K562 (cell line): Measurements from ENCODE around the gene YIPF2. TPM values are rescaled to one million over a fixed set of nuclear protein-coding genes. Genes with fewer than 3 reads are reported as not detected.

Experiments
- CHD4 ChIP-seq: fragments of 200-600 bp; sonication (generic); IDR thresholded peaks from 3 replicates; pipeline ENCODE4 v1.6.1; 2012; ENCODE audit warnings: low read depth, mild to moderate bottlenecking, mixed read lengths, low read length, inconsistent platforms; ENCODE audit not compliant: insufficient read depth, insufficient replicate concordance, poor library complexity, severe bottlenecking
- NR2C2 ChIP-seq, 2 experiments: fragments of 200-800 bp in 1 of 2; sonication (Bioruptor generic) in 1 of 2; sonication (generic) in 1 of 2; formaldehyde crosslinking in 1 of 2; IDR thresholded peaks; 2 replicates each; pipeline versions ENCODE4 v1.6.1 to v1.8.0; 2016 to 2022; ENCODE audit warnings: mild to moderate bottlenecking in 1 of 2, missing compliant biosample characterization in 1 of 2, missing genetic modification characterization in 1 of 2, missing genetic modification reagents in 1 of 2
- ZNF146 ChIP-seq: IDR thresholded peaks from one replicate; pipeline ENCODE4 v1.6.1; 2018; ENCODE audit warnings: missing compliant biosample characterization; ENCODE audit not compliant: unreplicated experiment
- ZNF239 ChIP-seq: fragments of 250-450 bp; sonication (Bioruptor Pico); IDR thresholded peaks from 2 replicates; pipeline ENCODE4 v1.4.0; 2020; ENCODE audit warnings: mild to moderate bottlenecking
- polyA plus RNA-seq, 8 experiments: library from polyadenylated mRNA; depleted of rRNA in 4 of 8; stranded (reverse) in 5 of 8; unstranded in 3 of 8; fragments of >200 nt; fragmentation: Nextera tagmentation in 2 of 8; fragmentation: Illumina TruSeq in 1 of 8; extraction: Ambion mirVana in 2 of 8; extraction: Trizol in 1 of 8; gene quantifications; 2 replicates each; pipeline versions ENCODE4 v1.2.1 to v1.2.3, GENCODE V29; 2011 to 2014; ENCODE audit warnings: inconsistent platforms in 1 of 8, missing spikeins in 1 of 8
- total RNA-seq, 7 experiments: library from RNA; depleted of rRNA in 6 of 7; stranded (reverse); fragments of >200 nt in 6 of 7; fragmentation: Illumina TruSeq in 2 of 7; extraction: Trizol in 2 of 7; gene quantifications; 2 replicates each; pipeline versions ENCODE4 v1.2.1 to v1.2.3, GENCODE V29; 2011 to 2021; ENCODE audit warnings: low replicate concordance in 1 of 7
- TF ChIP-seq, protein P1 (sequence below), 2 experiments: fragments of 450-650 bp; formaldehyde crosslinking in 1 of 2; IDR thresholded peaks; 2 replicates each; pipeline versions ENCODE4 v1.4.0 to v1.6.1; 2014 to 2020; ENCODE audit warnings: mild to moderate bottlenecking in 2 of 2, borderline replicate concordance in 1 of 2, low read depth in 1 of 2
- TF ChIP-seq, protein P2 (sequence below): fragments of 450-650 bp; IDR thresholded peaks from 2 replicates; pipeline ENCODE4 v1.6.1; 2018; ENCODE audit warnings: mild to moderate bottlenecking, low read depth; ENCODE audit not compliant: partially characterized antibody
- TF ChIP-seq, protein P3 (sequence below): sonication (generic); formaldehyde crosslinking; IDR thresholded peaks from 2 replicates; pipeline ENCODE4 v1.8.1; 2023; ENCODE audit warnings: mild to moderate bottlenecking, missing genetic modification reagents
- TF ChIP-seq, protein P4 (sequence below): sonication (generic); formaldehyde crosslinking; IDR thresholded peaks from 2 replicates; pipeline ENCODE4 v1.8.0; 2023; ENCODE audit warnings: mild to moderate bottlenecking, missing genetic modification reagents
- TF ChIP-seq, protein P5 (sequence below): IDR thresholded peaks from 2 replicates; pipeline ENCODE4 v1.6.1; 2011; ENCODE audit not compliant: insufficient read length; ENCODE audit errors: extremely low read depth

Gene YIPF2
- total and polyA plus RNA-seq, 9 of the 15 experiments (the other 6 are each of a cell fraction or from before 2014, with no cell fraction given), result 1.3 to 65.2 (median 31.6) TPM

DNA sequence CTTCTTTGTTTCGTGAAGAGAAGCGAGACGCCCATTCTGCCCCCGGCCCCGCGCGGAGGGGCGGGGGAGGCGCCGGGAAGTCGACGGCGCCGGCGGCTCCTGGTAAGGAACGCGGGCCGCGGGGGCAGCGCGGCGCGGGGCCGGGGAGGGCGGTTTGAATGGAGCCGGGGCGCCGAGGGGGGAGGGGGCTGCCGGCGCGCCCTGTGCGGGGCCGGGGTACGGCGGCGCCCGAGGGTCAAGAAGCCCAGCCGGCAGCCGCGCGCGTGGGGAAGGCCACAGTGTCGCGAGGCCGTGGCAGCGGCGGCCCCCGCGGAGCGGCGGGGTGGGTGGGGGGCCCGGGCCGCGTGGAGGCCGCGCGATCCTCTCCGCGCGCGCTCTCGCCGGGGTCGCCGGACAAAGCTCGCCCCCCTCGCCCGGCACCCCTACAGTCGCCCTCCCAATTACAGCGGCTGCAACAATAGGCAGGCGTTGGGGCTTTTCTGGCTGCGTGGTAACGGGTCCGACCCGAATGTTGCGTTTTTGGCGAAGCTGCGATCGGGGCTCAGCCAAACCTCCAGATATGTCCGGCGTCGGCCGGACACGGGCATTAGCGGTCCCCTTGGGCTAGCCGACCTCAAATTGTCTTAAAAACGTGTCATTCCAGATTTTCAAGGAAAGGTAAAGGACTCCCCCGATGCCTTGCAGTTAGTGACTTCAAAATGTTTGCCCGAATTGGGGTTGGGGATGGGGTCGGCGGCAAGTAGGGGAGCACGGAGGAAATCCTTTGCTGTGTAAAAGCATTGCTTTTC is 32.8 kb upstream of the YIPF2 start (continued):
- TF ChIP-seq, protein P1, sequence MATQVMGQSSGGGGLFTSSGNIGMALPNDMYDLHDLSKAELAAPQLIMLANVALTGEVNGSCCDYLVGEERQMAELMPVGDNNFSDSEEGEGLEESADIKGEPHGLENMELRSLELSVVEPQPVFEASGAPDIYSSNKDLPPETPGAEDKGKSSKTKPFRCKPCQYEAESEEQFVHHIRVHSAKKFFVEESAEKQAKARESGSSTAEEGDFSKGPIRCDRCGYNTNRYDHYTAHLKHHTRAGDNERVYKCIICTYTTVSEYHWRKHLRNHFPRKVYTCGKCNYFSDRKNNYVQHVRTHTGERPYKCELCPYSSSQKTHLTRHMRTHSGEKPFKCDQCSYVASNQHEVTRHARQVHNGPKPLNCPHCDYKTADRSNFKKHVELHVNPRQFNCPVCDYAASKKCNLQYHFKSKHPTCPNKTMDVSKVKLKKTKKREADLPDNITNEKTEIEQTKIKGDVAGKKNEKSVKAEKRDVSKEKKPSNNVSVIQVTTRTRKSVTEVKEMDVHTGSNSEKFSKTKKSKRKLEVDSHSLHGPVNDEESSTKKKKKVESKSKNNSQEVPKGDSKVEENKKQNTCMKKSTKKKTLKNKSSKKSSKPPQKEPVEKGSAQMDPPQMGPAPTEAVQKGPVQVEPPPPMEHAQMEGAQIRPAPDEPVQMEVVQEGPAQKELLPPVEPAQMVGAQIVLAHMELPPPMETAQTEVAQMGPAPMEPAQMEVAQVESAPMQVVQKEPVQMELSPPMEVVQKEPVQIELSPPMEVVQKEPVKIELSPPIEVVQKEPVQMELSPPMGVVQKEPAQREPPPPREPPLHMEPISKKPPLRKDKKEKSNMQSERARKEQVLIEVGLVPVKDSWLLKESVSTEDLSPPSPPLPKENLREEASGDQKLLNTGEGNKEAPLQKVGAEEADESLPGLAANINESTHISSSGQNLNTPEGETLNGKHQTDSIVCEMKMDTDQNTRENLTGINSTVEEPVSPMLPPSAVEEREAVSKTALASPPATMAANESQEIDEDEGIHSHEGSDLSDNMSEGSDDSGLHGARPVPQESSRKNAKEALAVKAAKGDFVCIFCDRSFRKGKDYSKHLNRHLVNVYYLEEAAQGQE (IDR thresholded peaks at IDR 0.05; ENCODE audit: borderline replicate concordance), result peak; percentile 31; the same call in 1 of the 2 replicates
- TF ChIP-seq, protein P1 (CRISPR knock-in tag; IDR thresholded peaks at IDR 0.05; ENCODE audit: low read depth), result no peak
- TF ChIP-seq, protein P2, sequence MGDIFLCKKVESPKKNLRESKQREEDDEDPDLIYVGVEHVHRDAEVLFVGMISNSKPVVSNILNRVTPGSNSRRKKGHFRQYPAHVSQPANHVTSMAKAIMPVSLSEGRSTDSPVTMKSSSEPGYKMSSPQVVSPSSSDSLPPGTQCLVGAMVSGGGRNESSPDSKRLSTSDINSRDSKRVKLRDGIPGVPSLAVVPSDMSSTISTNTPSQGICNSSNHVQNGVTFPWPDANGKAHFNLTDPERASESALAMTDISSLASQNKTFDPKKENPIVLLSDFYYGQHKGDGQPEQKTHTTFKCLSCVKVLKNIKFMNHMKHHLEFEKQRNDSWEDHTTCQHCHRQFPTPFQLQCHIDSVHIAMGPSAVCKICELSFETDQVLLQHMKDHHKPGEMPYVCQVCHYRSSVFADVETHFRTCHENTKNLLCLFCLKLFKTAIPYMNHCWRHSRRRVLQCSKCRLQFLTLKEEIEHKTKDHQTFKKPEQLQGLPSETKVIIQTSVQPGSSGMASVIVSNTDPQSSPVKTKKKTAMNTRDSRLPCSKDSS, result no peak
- TF ChIP-seq CHD4, result no peak
- TF ChIP-seq, protein P3, sequence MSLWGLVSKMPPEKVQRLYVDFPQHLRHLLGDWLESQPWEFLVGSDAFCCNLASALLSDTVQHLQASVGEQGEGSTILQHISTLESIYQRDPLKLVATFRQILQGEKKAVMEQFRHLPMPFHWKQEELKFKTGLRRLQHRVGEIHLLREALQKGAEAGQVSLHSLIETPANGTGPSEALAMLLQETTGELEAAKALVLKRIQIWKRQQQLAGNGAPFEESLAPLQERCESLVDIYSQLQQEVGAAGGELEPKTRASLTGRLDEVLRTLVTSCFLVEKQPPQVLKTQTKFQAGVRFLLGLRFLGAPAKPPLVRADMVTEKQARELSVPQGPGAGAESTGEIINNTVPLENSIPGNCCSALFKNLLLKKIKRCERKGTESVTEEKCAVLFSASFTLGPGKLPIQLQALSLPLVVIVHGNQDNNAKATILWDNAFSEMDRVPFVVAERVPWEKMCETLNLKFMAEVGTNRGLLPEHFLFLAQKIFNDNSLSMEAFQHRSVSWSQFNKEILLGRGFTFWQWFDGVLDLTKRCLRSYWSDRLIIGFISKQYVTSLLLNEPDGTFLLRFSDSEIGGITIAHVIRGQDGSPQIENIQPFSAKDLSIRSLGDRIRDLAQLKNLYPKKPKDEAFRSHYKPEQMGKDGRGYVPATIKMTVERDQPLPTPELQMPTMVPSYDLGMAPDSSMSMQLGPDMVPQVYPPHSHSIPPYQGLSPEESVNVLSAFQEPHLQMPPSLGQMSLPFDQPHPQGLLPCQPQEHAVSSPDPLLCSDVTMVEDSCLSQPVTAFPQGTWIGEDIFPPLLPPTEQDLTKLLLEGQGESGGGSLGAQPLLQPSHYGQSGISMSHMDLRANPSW (CRISPR knock-in tag), result 0 out of 2 replicates have a peak, but pooled peaks have one; percentile 35
- TF ChIP-seq ZNF239 (CRISPR knock-in tag), result no peak
- TF ChIP-seq, protein P4, sequence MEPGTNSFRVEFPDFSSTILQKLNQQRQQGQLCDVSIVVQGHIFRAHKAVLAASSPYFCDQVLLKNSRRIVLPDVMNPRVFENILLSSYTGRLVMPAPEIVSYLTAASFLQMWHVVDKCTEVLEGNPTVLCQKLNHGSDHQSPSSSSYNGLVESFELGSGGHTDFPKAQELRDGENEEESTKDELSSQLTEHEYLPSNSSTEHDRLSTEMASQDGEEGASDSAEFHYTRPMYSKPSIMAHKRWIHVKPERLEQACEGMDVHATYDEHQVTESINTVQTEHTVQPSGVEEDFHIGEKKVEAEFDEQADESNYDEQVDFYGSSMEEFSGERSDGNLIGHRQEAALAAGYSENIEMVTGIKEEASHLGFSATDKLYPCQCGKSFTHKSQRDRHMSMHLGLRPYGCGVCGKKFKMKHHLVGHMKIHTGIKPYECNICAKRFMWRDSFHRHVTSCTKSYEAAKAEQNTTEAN (CRISPR knock-in tag), result no peak
- no peak for TF ChIP-seq NR2C2 (CRISPR knock-in tag; IDR thresholded peaks at IDR 0.05)
- peak; percentile 17; the same call in 1 of the 2 replicates for TF ChIP-seq NR2C2 (tag; IDR thresholded peaks at IDR 0.05)
- TF ChIP-seq, protein P5, sequence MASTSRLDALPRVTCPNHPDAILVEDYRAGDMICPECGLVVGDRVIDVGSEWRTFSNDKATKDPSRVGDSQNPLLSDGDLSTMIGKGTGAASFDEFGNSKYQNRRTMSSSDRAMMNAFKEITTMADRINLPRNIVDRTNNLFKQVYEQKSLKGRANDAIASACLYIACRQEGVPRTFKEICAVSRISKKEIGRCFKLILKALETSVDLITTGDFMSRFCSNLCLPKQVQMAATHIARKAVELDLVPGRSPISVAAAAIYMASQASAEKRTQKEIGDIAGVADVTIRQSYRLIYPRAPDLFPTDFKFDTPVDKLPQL, result no peak
- no peak for TF ChIP-seq ZNF146 (CRISPR knock-in tag)
